Stimulated activated CD4-positive, alpha-beta T cell treated with anti-CD3 and anti-CD28 coated beads, TNF-alpha, amount 100 ng/mL, for 24 hours (primary cell): ENCODE data around the gene FAM107B.

ENCODE experiments used
- DNase-seq, 3 experiments: peaks; one replicate each; pipeline ENCODE4 v3.0.0-alpha.2; 2020; ENCODE audit warnings: low read depth in 3 of 3

FAM107B gene

DNA sequence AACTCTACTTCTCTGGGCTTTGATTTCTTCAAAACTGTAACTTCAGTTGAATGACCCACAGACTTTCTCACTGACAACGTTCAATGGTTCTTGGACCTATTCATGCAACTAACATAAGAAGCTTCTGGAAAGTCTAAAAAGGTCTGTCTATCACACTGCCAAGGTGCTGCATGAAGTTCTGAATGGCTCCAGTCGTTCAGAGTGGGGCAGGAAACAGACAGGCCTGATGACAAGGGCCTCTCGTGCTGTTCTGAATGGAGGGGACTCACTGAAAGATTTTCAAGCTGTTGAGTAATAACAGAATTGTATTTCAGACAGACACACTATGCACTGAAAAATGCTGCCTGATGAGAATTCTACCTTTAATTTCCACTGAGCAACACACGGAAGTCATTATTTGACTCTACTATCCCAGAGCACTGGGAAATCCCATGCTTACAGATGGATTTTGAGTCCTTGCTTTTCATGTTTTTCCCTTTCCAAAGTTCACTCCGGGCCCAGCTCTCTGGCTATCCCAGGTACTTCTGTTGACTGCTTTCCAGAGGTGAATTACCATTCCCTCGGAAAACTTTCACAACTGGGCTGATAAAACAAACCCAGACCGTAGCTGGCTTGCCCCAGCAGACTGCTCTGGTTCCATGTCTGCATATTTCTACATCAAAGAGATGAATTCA lies 239.1 kb downstream of the FAM107B start:
- no peak for DNase-seq

GRCh38 chr10:14534152-14534551 lies 240.5 kb downstream of the FAM107B start:
- DNase-seq: no peak

- no peak for DNase-seq
Measured at GRCh38 chr10:14533295-14533694, 241.4 kb downstream of the FAM107B start.

DNA sequence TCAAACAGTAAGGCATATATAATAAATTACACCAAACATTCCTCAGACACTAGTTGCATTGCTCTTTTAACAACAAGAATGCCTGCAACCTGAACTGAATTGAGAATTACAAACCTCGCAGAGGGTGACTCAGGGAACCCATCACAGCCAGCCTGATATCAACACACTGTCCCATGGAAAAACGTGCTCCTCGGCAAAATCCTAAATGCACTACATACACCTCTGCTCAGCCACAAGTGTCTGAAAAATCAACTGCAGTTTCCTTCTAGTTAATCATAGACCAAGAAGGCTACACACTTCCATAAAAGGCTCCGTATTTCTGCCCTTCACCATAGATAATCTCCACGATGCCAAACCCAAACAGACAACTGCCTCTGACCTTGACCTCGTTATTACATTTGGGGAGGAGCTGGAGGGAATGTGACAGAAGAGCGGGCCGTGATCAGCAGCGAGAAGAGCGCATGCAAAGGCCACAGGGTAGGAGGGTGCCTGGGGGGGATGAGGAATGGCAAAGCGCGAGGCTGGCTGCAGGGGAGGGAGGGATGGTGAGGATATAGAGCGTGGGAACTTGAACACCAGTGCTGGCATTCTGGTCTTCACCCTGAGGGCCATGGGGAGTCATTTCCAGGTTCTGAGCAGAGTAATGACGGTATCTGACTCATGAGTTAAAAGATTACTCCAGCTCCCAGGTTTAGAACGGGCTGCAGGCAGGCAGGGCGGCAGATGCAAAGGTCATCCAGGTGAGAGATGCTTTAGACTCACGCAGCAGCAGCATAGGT lies 242.0 kb downstream of the FAM107B start:
- no peak for DNase-seq

DNA sequence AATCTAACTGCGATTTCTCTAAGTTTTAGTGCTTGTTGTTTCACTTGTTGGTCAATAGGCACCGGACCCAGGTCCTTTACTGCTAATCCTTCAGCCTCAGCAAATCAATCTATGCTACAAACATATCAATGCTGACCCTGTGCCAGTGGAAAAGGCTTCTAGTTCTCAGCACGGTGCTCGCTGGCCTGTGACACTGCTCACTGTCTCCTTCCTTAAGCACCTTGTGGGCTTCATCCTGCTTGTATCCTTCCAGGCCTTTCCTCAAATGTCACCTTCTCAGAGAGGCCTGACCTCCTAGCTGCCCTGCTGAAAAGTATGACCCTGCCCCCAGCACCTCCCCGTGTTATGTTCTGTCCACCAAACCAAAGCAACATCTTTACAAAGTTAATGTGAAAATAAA lies 242.7 kb downstream of the FAM107B start:
- no peak for DNase-seq

DNA sequence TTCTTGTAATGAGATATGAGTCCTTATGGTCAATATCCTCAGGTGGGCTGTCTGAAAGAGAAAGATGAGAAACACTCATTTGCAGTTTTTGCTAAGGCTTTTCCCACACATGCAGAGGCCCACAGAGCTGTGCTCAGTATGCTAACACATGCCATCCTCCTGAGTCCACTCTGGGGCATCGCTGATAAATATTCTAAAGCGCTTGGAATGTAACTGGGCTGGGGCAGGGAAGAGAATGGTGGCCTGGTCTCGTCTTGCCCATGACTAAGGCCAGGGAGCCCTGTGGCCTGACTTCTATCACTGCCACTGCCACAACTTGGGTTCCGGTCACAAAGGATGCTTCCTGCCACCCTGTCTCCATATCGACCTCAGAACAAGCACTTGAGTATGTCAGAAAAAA lies 244.2 kb downstream of the FAM107B start:
- DNase-seq: no peak

DNA sequence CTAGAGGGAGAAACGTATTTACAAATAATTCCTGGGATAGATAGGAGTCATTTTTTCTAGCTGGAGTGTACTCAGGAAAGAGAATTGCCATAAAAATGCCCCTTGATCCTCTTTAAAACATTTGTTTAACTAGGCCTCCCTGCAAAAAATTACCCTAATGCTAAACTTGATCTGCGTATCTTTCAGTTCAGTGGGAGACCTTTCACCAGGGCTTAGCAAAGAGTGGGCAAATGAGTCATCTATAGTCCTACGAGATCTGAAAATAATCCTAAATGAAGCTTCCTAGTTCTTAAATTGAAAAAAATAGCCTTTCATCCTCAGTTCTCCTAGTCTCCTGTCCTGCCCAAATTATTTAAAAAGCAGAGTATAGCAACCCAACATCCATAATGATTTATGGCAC lies 245.3 kb downstream of the FAM107B start:
- DNase-seq: no peak

- DNase-seq: no peak
Measured at GRCh38 chr10:14528450-14528849, 246.2 kb downstream of the FAM107B start.

GRCh38 chr10:14527915-14528314 lies 246.8 kb downstream of the FAM107B start:
- no peak for DNase-seq

DNA sequence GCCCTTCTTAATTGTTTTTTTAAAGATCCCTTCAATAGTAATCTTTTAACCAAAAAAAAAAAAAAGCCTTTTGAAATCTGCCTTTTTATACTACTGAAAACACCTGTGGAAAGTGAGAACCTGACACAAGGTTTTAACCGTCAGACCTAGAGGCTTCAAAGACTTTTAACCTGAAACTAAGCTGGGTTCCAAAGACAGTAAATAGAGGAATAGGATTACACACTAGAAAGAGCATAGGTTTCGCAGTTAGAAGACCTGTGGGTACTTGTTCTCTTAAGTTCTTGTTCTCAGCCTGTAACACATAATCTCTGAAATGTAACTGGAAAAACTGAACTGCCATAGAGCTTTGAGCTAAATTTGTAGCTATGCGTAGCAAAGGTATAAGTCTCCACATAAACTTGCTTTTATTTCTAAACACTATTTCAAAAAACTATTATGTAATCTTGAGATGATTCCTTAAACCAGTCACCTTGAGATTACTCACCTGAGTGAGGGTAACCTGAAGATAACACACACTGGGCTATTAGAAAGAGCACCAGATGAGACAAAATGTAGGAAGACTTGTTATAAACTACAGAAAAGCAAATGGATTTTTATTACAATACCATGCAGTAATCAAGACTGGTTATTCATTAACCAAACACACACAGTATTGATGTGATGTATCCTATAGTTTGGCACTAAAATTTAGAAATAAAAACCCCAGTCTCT lies 247.4 kb downstream of the FAM107B start:
- DNase-seq: no peak

DNA sequence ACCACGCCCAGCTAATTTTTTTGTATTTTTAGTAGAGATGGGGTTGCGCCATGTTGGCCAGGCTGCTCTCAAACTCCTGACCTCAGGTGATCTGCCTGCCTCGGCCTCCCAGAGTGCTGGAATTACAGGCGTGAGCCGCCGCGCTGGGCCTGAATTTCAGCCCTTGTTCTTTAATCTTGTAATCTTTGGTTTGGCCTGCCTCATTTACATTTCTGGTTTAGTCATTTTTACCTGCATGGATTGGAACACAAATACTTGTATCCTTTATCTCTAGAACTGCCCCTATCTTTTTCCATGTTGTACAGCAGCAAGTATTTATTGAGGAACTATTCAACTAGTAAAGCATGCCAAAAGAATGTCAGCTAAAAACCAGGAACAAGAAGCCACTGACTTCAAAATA lies 248.4 kb downstream of the FAM107B start:
- DNase-seq: no peak

GRCh38 chr10:14524691-14525324 lies 249.9 kb downstream of the FAM107B start:
- DNase-seq: no peak

DNA sequence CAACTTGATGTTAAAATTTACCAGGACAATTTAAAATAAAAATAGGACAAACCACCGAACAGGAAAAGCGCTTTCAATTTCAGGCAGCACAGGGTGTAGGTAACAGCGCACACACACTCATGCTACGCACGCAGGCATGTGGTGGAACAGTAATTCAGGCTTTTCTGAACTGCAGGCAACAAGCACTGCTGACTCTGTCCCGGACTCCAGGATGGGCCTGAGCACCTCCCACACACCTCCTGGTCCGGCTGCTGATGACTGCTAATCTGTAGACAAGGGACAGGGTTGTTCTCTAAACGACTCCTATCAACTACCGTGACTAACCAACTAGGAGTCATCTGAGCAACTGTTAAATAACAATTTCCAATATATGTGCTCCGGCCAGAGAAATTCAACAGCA lies 251.4 kb downstream of the FAM107B start:
- no peak for DNase-seq

DNA sequence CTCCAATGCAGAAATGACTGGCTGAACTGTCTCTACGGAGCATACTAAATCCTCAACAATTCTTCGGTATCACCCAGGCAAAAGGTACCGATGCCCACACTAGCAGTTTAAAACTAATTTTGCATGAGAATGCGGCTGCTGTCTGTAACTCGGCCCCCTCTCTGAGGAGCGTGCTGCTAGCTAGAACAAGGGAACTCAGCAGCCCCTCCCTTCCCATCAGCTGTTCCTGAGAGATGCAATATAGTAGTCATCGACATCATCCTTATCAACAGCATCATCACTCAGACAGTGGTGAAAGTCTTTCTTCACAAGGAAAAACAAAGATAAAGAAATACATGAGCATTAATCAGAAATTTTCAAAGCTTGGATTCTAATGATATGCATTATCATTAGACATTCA lies 254.9 kb downstream of the FAM107B start:
- no peak for DNase-seq

- no peak for DNase-seq
Measured at GRCh38 chr10:14518149-14518548, 256.5 kb downstream of the FAM107B start.

DNA sequence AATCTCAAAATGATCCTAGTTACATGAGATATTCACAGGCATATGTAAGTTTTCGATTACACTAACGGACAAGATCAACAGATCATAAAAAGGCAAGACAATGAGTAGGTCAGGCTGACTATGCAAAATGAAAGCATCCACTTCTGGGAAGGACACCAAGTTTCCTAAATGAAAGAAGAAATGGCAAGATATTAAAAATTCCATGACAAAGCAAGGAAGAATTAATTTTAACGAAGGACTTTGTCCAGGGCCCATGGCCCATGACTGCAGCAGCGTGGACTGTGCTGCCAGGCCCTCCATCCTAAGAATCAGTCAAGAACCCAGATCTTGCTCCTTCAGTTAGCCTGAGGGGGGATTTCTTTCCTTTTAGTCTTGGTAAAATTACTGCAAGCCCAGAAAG lies 261.6 kb downstream of the FAM107B start:
- no peak for DNase-seq

DNA sequence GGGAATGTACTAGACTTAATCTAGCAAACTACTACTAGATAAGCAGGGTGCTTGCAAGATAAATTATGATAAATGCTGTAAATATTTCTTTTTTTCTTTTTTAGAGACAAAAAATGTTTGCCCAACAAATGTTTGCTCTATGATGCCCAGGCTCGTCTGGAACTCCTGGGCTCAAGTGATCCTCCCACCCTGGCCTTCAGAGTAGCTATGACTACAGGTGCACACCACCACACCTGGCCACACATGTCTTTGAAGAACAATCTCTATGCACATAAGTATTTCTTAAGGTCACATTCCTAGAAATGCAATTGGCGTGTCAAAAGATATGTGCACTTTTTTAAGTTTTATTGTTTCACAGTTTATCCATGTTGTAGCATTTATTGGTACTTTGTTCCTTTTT lies 264.4 kb downstream of the FAM107B start:
- DNase-seq: no peak

- no peak for DNase-seq
Measured at GRCh38 chr10:14508725-14509124, 266.0 kb downstream of the FAM107B start.

GRCh38 chr10:14507781-14508180 lies 266.9 kb downstream of the FAM107B start:
- DNase-seq: no peak

DNA sequence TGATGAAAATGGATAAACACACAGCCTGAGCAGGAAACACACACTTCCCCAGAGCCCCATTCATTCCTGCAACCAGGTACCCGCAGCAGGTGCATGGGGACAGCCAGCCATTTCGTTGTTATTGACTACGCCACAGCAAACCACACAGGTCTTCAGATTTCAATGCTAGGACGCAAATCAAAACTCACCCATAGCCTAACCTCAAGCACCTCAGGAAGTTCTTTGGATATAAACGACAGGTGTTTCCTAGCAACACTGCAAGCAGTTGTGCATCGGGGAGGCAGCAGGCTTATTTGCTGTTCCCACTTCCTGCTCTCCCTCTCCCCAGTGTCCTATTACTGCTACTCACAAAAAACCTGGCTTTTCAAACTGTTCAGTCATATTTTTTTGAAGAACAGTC lies 267.5 kb downstream of the FAM107B start:
- no peak for DNase-seq

DNA sequence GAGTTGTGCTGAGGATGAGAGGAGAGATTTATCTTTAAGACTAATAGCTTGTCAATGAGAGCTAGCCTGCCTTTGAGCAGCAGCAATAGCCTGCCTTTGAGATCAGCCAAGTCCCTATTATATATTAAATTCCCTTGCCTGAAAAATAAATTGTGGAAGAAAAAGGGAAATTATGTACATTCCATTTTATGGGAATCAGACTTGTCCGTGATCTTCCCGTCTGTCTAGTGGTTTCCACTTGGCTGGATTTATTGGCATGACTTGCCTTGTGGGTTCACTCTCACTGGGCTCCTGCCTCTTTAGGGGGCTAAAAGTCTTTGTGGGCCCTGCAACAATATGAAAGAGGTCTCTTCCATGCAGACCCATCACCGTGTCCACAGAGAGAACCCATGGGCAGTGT lies 272.3 kb downstream of the FAM107B start:
- no peak for DNase-seq

DNA sequence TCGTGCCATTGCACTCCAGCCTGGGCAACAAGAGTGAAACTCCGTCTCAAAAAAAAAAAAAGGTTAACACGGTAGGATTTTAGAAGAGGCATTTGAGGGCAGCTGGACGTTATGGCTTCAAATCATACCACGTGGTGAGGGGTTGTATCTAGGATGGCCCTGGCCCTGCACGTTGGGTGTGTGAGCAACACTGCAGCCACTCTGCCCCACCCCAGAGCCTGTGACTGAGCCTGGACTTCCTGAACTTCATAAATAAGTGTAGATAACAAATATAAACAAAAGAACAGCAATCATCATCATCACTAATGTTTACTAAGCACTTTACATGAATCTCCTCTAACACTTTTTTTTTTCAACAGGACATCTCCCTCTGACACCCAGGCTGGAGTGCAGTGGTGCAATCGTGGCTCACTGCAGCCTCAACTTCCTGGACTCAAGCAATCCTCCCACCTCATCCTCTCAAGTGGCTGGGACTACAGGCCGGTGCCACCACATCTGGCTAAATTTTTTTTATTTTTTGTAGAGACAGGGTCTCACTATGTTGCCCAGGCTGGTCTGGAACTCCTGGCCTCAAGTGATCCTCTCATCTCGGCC lies 274.4 kb downstream of the FAM107B start:
- DNase-seq: no peak
